NCI-H1048 (cell line): ENCODE measurements around the gene YEATS4.
"Not testable (repeated sequence)": the region's sequence is repeated elsewhere in the genome, so short reads cannot be mapped to it uniquely, and the experiment has no call there.

Experiments used
- DNase-seq: peaks from one replicate; lab custom pipeline; 2025; lab: John Stamatoyannopoulos, UW

The YEATS4 gene

DNA sequence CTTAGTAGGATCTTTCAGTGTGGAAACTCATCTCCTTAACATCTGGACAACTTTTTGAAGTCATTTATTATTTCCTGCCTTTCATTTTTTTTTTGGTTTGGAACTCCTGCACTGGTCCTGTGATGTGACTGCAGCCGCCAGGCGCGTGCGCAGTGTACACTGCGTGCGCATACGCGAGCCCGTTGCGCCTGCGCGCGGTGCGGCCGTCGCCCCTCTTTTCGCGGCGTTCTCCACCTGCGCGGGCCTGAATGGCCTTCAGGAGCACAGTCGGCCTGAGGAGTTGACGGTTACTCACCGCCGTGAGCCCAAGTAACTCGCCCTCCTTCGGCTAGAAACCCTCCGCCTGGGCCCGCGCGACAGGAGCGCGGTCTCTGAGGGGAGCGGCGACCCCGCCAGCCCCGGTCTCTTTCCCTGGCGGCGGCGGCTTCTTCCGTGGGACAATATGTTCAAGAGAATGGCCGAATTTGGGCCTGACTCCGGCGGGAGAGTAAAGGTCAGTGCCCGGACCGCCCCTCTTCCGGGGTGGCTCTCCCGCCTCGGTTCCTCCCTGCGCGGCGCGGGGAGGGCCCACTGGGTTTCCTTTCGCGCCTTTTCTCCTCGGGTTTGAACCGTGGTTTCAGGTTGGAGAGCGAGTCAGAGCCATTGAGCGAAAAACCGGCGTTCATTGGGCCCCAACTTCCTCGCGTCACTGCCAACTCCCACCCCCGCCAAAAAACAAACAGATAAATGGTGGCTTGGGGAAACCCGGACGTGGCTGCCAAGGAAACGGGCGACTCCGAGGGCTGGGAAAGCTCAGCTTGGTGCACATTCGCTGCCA lies at the start of gene YEATS4:
TSS of gene YEATS4 (plus strand) at position 213 of the 817 bp plus-strand sequence. CDS start at position 443, 230 bp downstream.
- DNase-seq: peak; percentile 71

DNA sequence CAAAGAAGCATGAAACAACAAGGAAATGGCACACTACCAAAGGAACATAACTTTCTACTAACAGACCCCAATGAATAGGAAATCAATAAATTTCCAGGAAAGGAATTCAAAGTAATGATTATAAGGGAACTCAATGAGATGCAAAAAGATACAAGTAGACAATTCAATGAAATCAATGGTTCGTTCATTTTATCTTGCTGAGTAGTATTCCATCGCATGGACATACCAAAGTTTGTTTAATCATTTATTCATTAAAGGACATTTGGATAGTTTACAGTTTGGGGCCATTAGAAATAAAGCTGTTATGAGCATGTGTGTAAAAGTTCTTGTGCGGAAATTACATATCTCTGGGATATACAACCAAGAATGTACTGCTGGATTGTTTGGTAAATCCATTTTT lies 46.3 kb upstream of the YEATS4 start:
- no peak for DNase-seq

DNA sequence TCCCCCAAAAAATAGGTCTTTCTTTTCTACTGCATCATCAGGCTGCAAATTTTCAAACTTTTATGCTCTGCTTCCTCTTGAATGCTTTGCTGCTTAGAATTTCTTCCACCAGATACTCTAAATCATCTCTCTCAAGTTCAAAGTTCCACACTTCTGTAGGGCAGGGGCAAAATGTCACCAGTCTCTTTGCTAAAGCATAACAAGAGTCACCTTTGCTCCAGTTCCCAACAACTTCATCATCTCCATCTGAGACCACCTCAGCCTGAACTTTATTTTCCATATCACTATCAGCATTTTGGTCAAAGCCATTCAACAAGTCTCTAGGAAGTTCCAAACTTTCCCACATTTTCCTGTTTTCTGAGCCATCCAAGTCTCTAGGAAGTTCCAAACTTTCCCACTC lies 42.8 kb upstream of the YEATS4 start:
- DNase-seq: not testable (repeated sequence)

- DNase-seq: not testable (repeated sequence)
These were observed 42.3 kb upstream of the YEATS4 start for GRCh38 chr12:69317233-69317632.

GRCh38 chr12:69318225-69318624 lies 41.3 kb upstream of the YEATS4 start:
- no peak for DNase-seq

GRCh38 chr12:69321351-69321750 lies 38.2 kb upstream of the YEATS4 start:
- no peak for DNase-seq

GRCh38 chr12:69324797-69325466 lies 34.6 kb upstream of the YEATS4 start:
- no peak for DNase-seq

- DNase-seq: no peak
These were observed 31.1 kb upstream of the YEATS4 start for GRCh38 chr12:69328426-69328825.

- no peak for DNase-seq
These were observed 29.7 kb upstream of the YEATS4 start for GRCh38 chr12:69329669-69330428.

DNA sequence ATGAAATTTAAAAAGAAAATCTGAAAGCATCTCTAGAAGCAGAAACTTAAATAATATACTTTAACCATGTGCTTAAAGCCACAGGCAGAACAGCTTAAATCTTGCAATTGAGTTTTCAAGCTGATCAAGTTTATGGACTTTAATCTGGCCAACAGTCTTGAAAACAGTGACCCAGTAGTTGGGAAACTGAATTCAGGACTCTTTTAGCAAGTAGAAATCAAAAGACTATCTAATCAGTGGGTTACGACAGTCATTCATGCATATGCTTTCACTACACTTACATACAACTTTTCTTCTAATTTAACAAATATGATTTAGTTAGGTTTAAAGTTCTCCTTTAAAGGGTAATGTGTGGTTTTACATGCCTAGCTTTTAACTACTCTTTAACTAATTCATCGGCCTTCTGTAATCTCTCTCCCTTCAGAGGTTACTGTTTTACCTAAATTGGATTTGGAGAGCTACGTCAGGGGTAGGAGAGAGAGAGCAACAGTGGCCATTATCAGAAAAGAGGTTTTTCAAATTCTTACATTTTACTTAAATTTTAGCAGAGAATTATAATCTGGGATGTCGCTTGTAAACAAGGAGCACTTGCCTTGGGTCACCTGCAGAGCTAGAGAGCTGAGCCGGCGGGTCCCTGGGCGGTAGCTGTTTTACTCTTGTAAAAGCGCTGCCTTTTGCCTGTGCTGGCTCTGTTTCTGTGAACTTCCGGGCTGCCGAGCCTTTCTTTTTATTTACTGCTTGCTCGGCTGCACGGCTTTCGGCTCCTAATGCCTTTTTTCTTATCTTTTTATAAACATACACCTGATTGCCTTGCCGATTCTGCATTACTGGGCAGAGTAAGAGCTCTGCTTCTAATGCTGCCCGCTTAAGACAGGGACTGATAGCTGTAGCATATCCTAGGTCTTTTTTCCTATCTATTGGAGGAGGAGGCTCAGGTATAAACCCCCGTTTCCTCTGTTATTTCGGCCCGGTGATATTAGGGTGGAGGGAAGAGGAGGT lies 28.8 kb upstream of the YEATS4 start:
- no peak for DNase-seq

DNA sequence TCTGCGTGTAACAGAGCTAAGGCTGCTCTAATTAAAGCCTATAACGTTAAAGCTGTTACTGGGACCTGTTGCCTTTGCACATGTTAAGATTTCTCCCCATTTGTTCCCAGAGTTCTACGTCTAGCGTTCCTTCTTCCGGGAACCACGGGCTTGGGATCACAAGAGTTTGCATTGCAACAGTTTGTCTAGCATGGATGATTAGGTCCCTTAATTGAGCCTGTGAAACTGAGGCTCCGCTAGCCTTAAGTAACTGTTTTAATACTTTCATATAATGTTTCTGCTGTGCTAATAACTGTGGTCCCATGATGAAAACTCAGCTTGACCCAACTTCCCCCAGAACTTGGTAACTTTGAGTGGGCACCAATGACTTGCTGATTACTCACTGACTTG lies 28.0 kb upstream of the YEATS4 start:
- no peak for DNase-seq

- no peak for DNase-seq
These were observed 27.4 kb upstream of the YEATS4 start for GRCh38 chr12:69331909-69332684.

DNA sequence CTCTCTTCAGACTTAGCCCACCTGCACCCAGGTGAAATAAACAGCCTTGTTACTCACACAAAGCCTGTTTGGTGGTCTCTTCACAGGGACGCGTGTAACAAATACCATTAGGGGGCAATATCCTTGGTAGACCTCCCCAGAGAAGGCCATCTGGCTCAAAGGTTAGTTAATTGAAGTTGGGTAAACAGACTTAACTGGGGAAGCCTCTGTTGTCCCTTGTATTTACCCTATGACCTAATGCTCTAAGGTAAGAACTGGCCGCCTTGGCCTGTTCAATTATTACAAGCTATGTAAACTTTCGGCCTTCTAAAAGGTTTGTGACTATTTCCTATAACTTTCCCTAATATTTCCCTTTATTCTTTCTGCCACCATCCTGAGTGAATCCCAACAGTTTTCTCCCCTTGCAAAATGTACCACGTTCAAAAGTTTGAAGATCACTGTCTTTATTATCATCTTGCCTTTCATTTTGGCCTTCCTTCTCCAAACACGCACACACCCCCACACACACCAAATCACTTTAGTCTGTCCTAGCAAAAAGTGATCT lies 26.7 kb upstream of the YEATS4 start:
- no peak for DNase-seq

GRCh38 chr12:69334158-69334557 lies 25.4 kb upstream of the YEATS4 start:
- no peak for DNase-seq

GRCh38 chr12:69337311-69338090 lies 22.0 kb upstream of the YEATS4 start:
- DNase-seq: no peak

DNA sequence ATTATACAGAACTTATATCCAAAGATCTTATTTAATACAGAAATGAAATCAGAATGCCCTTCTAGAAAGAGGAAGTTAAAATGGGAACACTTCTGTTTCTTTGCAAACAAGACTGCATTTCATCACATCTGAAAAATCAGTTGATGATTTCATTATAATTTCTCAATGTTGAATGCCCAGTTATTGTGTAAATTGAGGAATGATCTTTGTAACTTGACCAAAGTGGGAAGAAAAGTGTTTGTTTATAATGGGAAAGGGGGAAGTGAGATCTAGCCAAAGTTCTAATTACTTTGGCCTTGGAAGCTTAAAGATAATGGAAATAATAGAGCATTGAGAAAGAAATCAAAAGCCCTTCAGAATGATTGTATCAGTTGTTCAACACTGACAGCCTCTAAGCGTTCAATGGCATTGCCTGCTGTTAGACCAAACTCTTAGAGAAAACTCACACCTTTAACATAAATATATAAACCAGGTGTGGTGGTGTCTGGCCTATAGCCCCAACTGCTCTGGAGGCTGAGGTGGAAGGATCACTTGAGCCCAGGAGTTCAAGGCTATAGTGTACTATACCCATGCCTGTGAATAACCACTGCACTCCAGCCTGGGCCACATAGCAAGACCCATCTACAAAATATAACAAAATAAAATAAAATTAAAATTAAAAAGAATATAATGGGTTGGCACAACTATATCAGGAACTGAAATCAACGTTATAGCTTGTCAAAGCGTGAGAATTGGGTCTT lies 21.3 kb upstream of the YEATS4 start:
- no peak for DNase-seq

GRCh38 chr12:69338936-69339335 lies 20.6 kb upstream of the YEATS4 start:
- DNase-seq: no peak

DNA sequence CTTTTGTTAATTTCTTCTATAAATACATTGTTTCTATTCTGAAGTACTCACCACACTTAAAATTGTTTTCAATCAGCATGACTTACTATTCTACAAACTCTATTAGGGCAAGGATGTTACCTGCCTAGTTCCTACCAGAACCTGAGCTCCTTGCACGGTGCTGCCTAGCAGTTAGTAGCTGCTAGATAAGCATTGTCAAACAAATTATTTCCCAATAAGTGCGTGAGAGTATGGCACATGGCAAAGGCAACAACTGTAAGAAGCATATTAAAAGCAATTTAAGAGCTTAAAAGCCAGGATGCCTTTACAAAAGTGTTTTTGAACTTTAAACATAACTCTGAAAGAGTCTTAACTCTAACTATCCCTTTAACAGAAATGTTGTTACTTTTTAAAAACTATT lies 19.5 kb upstream of the YEATS4 start:
- no peak for DNase-seq

- no peak for DNase-seq
These were observed 18.2 kb upstream of the YEATS4 start for GRCh38 chr12:69341328-69341727.
